Bronchial epithelial cell (primary cell): ENCODE data around the gene UPP2. TPM values are rescaled to one million over a fixed set of nuclear protein-coding genes. Genes with fewer than 3 reads are reported as not detected.
A peak's percentile ranks its signal among the peaks of the same experiment; 100 is the strongest.

ENCODE experiments used
- DNase-seq: peaks from one replicate; pipeline ENCODE4 v3.0.0-alpha.2; 2010; ENCODE audit warnings: low read depth
- FAIRE-seq: peaks from 2 replicates; lab custom pipeline; 2011; peaks lifted over from hg19 to GRCh38; lab: Jason Lieb, UNC
- H3K27me3 ChIP-seq: 2 replicates; pipeline ENCODE4 v1.5.1; 2011; ENCODE audit warnings: low read length; ENCODE audit not compliant: control insufficient read depth, insufficient read depth
- H3K36me3 ChIP-seq: 2 replicates; pipeline ENCODE4 v1.5.1; 2011; ENCODE audit warnings: low read length; ENCODE audit not compliant: control insufficient read depth, insufficient read depth
- H3K4me3 ChIP-seq: 2 replicates; pipeline ENCODE4 v1.5.1; 2011; ENCODE audit warnings: mild to moderate bottlenecking, low read depth, low read length, control low read depth
- total RNA-seq: library from RNA; depleted of rRNA; stranded (reverse); fragments of >200 nt; gene quantifications from 2 replicates; pipeline ENCODE4 v1.2.1, GENCODE V29; 2014
- TF ChIP-seq, protein P1 (sequence below): IDR thresholded peaks from 2 replicates; pipeline ENCODE4 v1.5.1; 2011; ENCODE audit warnings: mild to moderate bottlenecking, moderate library complexity, low read length, control low read depth, inconsistent platforms; ENCODE audit not compliant: insufficient read depth, severe bottlenecking

Gene UPP2
- total RNA-seq, 1 donor from 2014 or later = not detected

DNA sequence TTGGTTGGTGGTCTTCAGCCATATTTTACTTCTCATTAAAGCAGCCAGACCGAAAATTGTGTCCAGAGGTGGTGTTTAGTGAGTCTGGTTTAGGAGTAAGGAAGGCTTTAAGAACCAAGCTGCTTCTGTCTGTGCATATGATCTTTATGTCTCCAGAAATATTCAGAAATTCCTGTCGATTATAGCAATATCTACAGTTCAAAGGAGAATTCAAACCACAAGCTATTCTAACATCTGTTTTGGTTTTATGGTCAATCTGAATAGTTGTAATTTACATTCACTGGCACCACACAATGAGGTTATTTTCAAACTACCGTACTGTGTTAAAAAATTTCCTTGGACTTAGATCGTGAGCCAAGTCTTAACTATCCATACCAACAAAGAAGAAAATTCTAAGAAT, 11.3 kb downstream of the UPP2 start:
- H3K36me3 ChIP-seq = no peaks in the 10 kb centered on the region
- no peak for DNase-seq
- H3K27me3 ChIP-seq = no peaks in the 10 kb centered on the region
- FAIRE-seq = no peak
- TF ChIP-seq, protein P1, sequence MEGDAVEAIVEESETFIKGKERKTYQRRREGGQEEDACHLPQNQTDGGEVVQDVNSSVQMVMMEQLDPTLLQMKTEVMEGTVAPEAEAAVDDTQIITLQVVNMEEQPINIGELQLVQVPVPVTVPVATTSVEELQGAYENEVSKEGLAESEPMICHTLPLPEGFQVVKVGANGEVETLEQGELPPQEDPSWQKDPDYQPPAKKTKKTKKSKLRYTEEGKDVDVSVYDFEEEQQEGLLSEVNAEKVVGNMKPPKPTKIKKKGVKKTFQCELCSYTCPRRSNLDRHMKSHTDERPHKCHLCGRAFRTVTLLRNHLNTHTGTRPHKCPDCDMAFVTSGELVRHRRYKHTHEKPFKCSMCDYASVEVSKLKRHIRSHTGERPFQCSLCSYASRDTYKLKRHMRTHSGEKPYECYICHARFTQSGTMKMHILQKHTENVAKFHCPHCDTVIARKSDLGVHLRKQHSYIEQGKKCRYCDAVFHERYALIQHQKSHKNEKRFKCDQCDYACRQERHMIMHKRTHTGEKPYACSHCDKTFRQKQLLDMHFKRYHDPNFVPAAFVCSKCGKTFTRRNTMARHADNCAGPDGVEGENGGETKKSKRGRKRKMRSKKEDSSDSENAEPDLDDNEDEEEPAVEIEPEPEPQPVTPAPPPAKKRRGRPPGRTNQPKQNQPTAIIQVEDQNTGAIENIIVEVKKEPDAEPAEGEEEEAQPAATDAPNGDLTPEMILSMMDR = no peak
- no peak overlapping the region for H3K4me3 ChIP-seq

DNA sequence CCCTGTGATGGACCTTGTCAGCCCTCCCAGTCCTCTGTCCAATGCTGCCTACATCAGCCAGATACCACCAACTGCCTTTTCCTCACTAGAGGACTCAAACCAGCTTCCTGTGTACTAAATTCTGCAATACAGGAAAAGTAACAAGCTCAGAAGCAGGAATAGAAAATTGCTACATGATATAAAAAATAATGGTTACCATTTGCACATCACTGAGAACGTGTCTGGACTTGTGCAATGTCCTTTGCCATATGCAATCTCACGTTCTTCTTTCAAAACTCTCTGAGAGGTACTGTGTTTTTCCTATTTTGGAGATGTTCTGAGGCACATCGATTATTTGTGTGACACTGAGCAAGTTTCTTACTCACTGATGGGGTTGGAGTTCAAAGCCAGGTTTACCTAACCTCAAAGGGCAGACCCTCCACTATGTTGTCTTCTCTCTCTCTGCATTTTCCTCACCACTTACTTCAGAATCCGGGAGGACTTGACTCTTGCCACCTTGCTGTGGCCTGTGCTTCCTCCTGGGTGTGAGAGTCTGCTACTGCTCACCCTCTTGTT, 12.1 kb downstream of the UPP2 start:
- H3K36me3 ChIP-seq = no peaks in the 10 kb centered on the region
- H3K4me3 ChIP-seq = no peak overlapping the region
- TF ChIP-seq, protein P1 = no peak
- H3K27me3 ChIP-seq = no peaks in the 10 kb centered on the region
- FAIRE-seq (no peak), DNase-seq (peak; percentile 44)

DNA sequence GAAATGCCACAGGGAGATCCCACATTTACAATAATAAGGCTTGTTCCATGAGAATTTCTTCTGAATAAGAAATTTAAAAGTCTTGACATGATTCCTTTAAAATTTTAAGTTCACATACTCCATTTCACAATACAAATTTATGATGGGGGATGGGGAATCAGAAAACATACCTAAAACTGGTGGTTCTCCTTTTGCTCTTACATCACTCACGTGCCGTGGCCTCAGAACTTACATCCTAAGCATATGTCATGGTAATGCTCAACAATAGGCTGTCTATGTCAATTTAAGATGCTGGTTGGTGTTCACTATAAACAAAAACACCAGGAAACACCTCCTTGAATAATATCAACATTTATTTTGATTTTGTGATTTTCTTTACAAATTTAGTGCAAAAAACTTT, 12.8 kb downstream of the UPP2 start:
- TF ChIP-seq, protein P1 = no peak

DNA sequence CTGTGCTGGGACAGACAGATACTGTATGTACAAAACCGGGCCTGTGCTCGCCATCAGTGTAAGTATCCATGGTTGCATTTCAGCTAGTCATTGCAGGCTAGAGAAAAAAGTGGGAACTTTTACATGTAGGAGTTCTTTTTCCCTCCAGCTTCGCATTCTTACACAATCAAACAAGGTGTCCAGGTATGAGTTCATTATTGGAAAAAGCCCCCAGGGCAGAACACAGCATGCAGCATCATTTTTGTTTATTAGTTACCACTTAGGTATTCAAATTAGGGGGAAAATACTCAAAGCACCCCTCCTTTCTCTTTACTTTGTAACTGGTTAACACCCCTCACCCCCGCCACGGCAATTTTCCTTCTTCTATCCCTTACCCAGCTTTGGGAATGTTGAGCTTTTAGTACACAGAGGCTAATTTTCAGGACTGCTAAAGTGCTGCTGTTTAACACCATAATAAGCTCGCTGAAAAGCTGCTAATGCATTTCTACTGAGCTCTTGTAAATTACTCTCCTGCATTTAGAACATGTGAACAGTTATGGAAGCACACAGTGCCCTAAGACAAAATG, 13.6 kb downstream of the UPP2 start:
- H3K36me3 ChIP-seq = no peaks in the 10 kb centered on the region
- H3K27me3 ChIP-seq = no peaks in the 10 kb centered on the region
- H3K4me3 ChIP-seq = no peak overlapping the region
- TF ChIP-seq, protein P1 = no peak
- no peak for FAIRE-seq
- peak; percentile 37 for DNase-seq

More for the DNA sequence above, 12.8 kb downstream of the UPP2 start:
- FAIRE-seq (no peak), DNase-seq (no peak)
- Histone ChIP-seq H3K27me3 (no peaks in the 10 kb centered on the region), H3K4me3 (no peak overlapping the region), H3K36me3 (no peaks in the 10 kb centered on the region)

DNA sequence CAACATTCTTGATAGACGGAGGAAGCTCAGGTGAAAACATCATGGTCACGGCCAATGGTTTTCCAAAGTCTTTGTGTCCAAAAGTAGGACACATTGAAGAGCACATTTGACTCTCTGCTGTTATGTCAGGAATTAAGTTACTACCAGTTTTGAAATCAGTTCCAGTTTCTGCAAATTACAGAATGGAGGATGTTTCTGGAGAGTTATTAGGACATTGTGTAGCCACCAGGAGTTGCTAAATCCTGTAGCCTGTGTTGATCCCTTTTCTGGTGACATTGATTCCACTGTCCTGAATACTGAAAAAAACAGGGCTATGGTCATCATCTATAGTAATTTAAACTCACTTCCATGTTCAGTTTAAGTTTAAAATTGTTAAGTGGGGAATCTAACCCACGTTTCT, 15.3 kb downstream of the UPP2 start:
- Histone ChIP-seq H3K36me3 (no peaks in the 10 kb centered on the region), H3K4me3 (no peak overlapping the region), H3K27me3 (no peaks in the 10 kb centered on the region)
- DNase-seq = no peak
- TF ChIP-seq, protein P1 = no peak
- FAIRE-seq = no peak

DNA sequence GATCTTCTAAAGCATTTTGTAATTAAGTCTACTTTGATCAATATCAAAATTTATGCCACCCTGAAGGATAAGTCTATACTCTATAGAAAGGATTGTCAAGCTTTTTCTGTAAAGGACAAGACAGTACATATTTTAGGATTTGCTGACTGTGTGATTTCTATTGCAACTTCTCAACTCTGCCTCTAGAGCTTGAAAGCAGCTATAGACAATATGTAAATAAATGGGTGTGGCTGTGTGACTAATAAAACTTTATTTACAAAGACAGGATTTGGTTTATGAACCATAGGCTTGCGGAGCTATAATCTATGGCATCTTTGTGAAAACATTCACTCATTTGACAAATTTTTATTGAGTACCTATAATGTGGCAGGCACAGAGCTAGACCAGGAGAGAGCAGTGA, 18.4 kb downstream of the UPP2 start:
- H3K4me3 ChIP-seq = no peak overlapping the region
- H3K36me3 ChIP-seq = no peaks in the 10 kb centered on the region
- FAIRE-seq (no peak), DNase-seq (peak; percentile 5)
- no peaks in the 10 kb centered on the region for H3K27me3 ChIP-seq
- TF ChIP-seq, protein P1 = no peak
